GM12878 (cell line): ENCODE results near the gene SUGCT.
"Not testable (repeated sequence)": the region's sequence is repeated elsewhere in the genome, so short reads cannot be mapped to it uniquely, and the experiment has no call there.

Source experiments
- ATF2 ChIP-seq: IDR thresholded peaks from 2 replicates; pipeline ENCODE4 v1.6.1; 2012; ENCODE audit warnings: low read length, inconsistent platforms
- CEBPB ChIP-seq, 2 experiments: fragments of 150-350 bp in 1 of 2; IDR thresholded peaks; 2 replicates each; pipeline ENCODE4 v1.6.1; 2012 to 2014; ENCODE audit warnings: low read depth in 2 of 2, low read length in 2 of 2, borderline replicate concordance in 1 of 2, inconsistent platforms in 1 of 2
- CTCF ChIP-seq, 3 experiments: IDR thresholded peaks in 2 of 3; conservative IDR thresholded peaks in 1 of 3; 2 replicates each; pipeline ENCODE4 v1.5.1; 2011; ENCODE audit warnings: low read depth in 3 of 3, low read length in 3 of 3, mild to moderate bottlenecking in 3 of 3, control low read depth in 2 of 3, moderate library complexity in 2 of 3, inconsistent platforms in 1 of 3, mixed read lengths in 1 of 3; ENCODE audit not compliant: control insufficient read depth in 2 of 3, insufficient read depth in 1 of 3; ENCODE audit errors: extremely low read depth in 1 of 3
- E2F8 ChIP-seq: fragments of 450-650 bp; IDR thresholded peaks from 2 replicates; pipeline ENCODE4 v1.6.1; 2018; ENCODE audit warnings: mild to moderate bottlenecking, low read depth, moderate library complexity; ENCODE audit not compliant: partially characterized antibody
- JUNB ChIP-seq: IDR thresholded peaks from 2 replicates; pipeline ENCODE4 v1.6.1; 2016; ENCODE audit warnings: antibody characterized with exemption, mild to moderate bottlenecking
- MAX ChIP-seq: IDR thresholded peaks from 2 replicates; pipeline ENCODE4 v1.6.1; 2012; ENCODE audit warnings: low read depth, low read length, improper control_type of control experiment
- PAX8 ChIP-seq: fragments of 450-650 bp; IDR thresholded peaks from 2 replicates; pipeline ENCODE4 v1.6.1; 2017; ENCODE audit warnings: mild to moderate bottlenecking, moderate library complexity
- PBX3 ChIP-seq: IDR thresholded peaks from 2 replicates; pipeline ENCODE4 v1.6.1; 2011; ENCODE audit warnings: mild to moderate bottlenecking, low read depth, low read length, moderate library complexity; ENCODE audit not compliant: insufficient replicate concordance
- POLR2A ChIP-seq: IDR thresholded peaks from 2 replicates; pipeline ENCODE4 v1.6.1; 2011; ENCODE audit warnings: low read depth, mild to moderate bottlenecking, low read length
- RBBP5 ChIP-seq: fragments of 200-600 bp; sonication (generic); conservative IDR thresholded peaks from 2 replicates; pipeline ENCODE4 v1.6.1; 2016
- RFX5 ChIP-seq: IDR thresholded peaks from 2 replicates; pipeline ENCODE4 v1.6.1; 2011; ENCODE audit warnings: low read depth, low read length, improper control_type of control experiment
- SMC3 ChIP-seq: IDR thresholded peaks from 2 replicates; pipeline ENCODE4 v1.6.1; 2011; ENCODE audit warnings: low read length, improper control_type of control experiment, borderline replicate concordance
- SP1 ChIP-seq: IDR thresholded peaks from one replicate; pipeline ENCODE4 v1.6.1; 2011; ENCODE audit warnings: low read depth, low read length
- USF2 ChIP-seq: IDR thresholded peaks from 2 replicates; pipeline ENCODE4 v1.6.1; 2011; ENCODE audit warnings: low read depth, low read length, improper control_type of control experiment, borderline replicate concordance

- not testable (repeated sequence) for TF ChIP-seq CTCF (IDR thresholded peaks at IDR 0.05 in 2 of 3, conservative IDR thresholded peaks at IDR 0.05 in 1 of 3; ENCODE audit: control insufficient read depth in 2 of 3, extremely low read depth in 1 of 3, insufficient read depth in 1 of 3, low read depth in 3 of 3, low read length in 3 of 3); RFX5; ATF2; POLR2A; MAX; USF2; JUNB; CEBPB (IDR thresholded peaks at IDR 0.05; ENCODE audit: borderline replicate concordance in 1 of 2, low read depth in 2 of 2, low read length in 2 of 2); PBX3; PAX8; SMC3; RBBP5; SP1; E2F8
Measured at GRCh38 chr7:40168266-40168665, 33.5 kb downstream of the SUGCT start.
